H1 (cell line): ENCODE data around the gene CHMP4B. TPM values are rescaled to one million over a fixed set of nuclear protein-coding genes. Genes with fewer than 3 reads are reported as not detected.

Experiments
- CTCF ChIA-PET: fragments of 300-600 bp; sonication (Branson Sonifier 250); formaldehyde crosslinking; loops from one replicate; lab custom pipeline; 2021; ENCODE audit not compliant: partially characterized antibody; lab: Charles Lee
- POLR2A ChIA-PET: fragments of 300-600 bp; sonication (Branson Sonifier 250); formaldehyde crosslinking; loops from one replicate; lab custom pipeline; 2021; ENCODE audit warnings: inconsistent platforms; ENCODE audit not compliant: partially characterized antibody; lab: Charles Lee
- DNase-seq, 2 experiments: peaks; one replicate each; pipeline versions ENCODE4 v3.0.0 to v3.0.0-alpha.2; 2010 to 2022; ENCODE audit warnings: low spot score in 2 of 2, low read depth in 1 of 2, mixed read lengths in 1 of 2
- FAIRE-seq: peaks from 2 replicates; lab custom pipeline; 2011; peaks lifted over from hg19 to GRCh38; lab: Jason Lieb, UNC
- H2AFZ ChIP-seq: 2 replicates; pipeline ENCODE4 v1.8.1; 2012; ENCODE audit warnings: low read length, inconsistent platforms
- H2AK5ac ChIP-seq: 2 replicates; pipeline ENCODE4 v1.6.1; 2013; ENCODE audit warnings: low read depth, low read length
- H2BK120ac ChIP-seq: replicated peaks from 2 replicates; pipeline ENCODE3; 2013; ENCODE audit warnings: low read depth, low read length, inconsistent platforms
- H2BK12ac ChIP-seq: 2 replicates; pipeline ENCODE4 v1.6.1; 2013; ENCODE audit warnings: low read depth, low read length
- H2BK15ac ChIP-seq: 2 replicates; pipeline ENCODE4 v1.6.1; 2013; ENCODE audit warnings: low read length
- H2BK20ac ChIP-seq: 2 replicates; pipeline ENCODE4 v1.6.1; 2013; ENCODE audit warnings: low read length
- H2BK5ac ChIP-seq: 2 replicates; pipeline ENCODE4 v1.6.1; 2013; ENCODE audit warnings: low read depth, low read length
- H3K14ac ChIP-seq: 2 replicates; pipeline ENCODE4 v1.6.1; 2013; ENCODE audit warnings: inconsistent platforms; ENCODE audit not compliant: insufficient read length
- H3K18ac ChIP-seq: 2 replicates; pipeline ENCODE4 v1.6.1; 2013; ENCODE audit warnings: low read length; ENCODE audit errors: extremely low read depth
- H3K23ac ChIP-seq: 2 replicates; pipeline ENCODE4 v1.6.1; 2013; ENCODE audit warnings: inconsistent platforms; ENCODE audit not compliant: insufficient read length
- H3K23me2 ChIP-seq: 2 replicates; pipeline ENCODE4 v1.6.1; 2013; ENCODE audit warnings: low read depth, low read length
- H3K27ac ChIP-seq: 2 replicates; pipeline ENCODE4 v1.6.1; 2011; ENCODE audit warnings: low read depth, low read length, inconsistent platforms
- H3K27me3 ChIP-seq, 4 experiments: replicated peaks in 1 of 4; 1 replicate in 1 of 4; 2 replicates in 3 of 4; pipeline versions ENCODE4 v1.6.1 to v1.8.1; 2011 to 2013; ENCODE audit warnings: low read length in 3 of 4, mild to moderate bottlenecking in 3 of 4, inconsistent platforms in 2 of 4, mixed read lengths in 2 of 4, moderate library complexity in 1 of 4; ENCODE audit not compliant: control insufficient read depth in 3 of 4, insufficient read depth in 3 of 4; ENCODE audit errors: extremely low read depth in 1 of 4
- H3K36me3 ChIP-seq, 4 experiments: 2 replicates each; pipeline versions ENCODE4 v1.6.1 to v1.8.1; 2011 to 2013; ENCODE audit warnings: mild to moderate bottlenecking in 4 of 4, low read length in 3 of 4, moderate library complexity in 2 of 4, control low read depth in 1 of 4, inconsistent platforms in 1 of 4; ENCODE audit not compliant: insufficient read depth in 4 of 4, control insufficient read depth in 2 of 4
- H3K4ac ChIP-seq: replicated peaks from 2 replicates; pipeline ENCODE3; 2013; ENCODE audit warnings: low read length, low read depth, mixed read lengths, inconsistent platforms; ENCODE audit not compliant: insufficient read length
- H3K4me1 ChIP-seq, 4 experiments: replicated peaks in 1 of 4; 1 replicate in 1 of 4; 2 replicates in 3 of 4; pipeline versions ENCODE4 v1.6.1 to v1.8.1; 2011 to 2013; ENCODE audit warnings: low read length in 3 of 4, inconsistent platforms in 2 of 4, mixed read lengths in 1 of 4; ENCODE audit not compliant: insufficient read depth in 4 of 4, control insufficient read depth in 3 of 4
- H3K4me2 ChIP-seq, 2 experiments: 2 replicates each; pipeline versions ENCODE4 v1.6.1 to v1.8.1; 2011 to 2013; ENCODE audit warnings: low read depth in 2 of 2, low read length in 2 of 2, control low read depth in 1 of 2, inconsistent platforms in 1 of 2, mild to moderate bottlenecking in 1 of 2; ENCODE audit not compliant: insufficient read depth in 1 of 2
- H3K4me3 ChIP-seq, 4 experiments: fragments of 200-600, 300-600 bp in 1 of 4; sonication (generic), shearing (Covaris generic), sonication (Bioruptor Twin) in 1 of 4; 2 replicates each; pipeline versions ENCODE4 v1.5.1 to v1.8.1; 2011 to 2016; ENCODE audit warnings: low read length in 4 of 4, low read depth in 3 of 4, control low read depth in 2 of 4, inconsistent platforms in 2 of 4, mild to moderate bottlenecking in 2 of 4, mixed read lengths in 1 of 4, moderate library complexity in 1 of 4; ENCODE audit not compliant: insufficient read depth in 2 of 4; ENCODE audit errors: extremely low read depth in 1 of 4
- H3K56ac ChIP-seq: replicated peaks from 2 replicates; pipeline ENCODE3; 2013; ENCODE audit warnings: low read depth, mild to moderate bottlenecking, mixed read lengths, low read length, inconsistent platforms; ENCODE audit not compliant: insufficient read length
- H3K79me1 ChIP-seq: 2 replicates; pipeline ENCODE4 v1.6.1; 2013; ENCODE audit warnings: low read depth, low read length, control low read depth
- H3K79me2 ChIP-seq, 2 experiments: 2 replicates each; pipeline versions ENCODE4 v1.6.1 to v1.8.1; 2012 to 2013; ENCODE audit warnings: low read length in 2 of 2, mild to moderate bottlenecking in 2 of 2, inconsistent platforms in 1 of 2; ENCODE audit not compliant: insufficient read depth in 2 of 2, control insufficient read depth in 1 of 2
- H3K9ac ChIP-seq, 4 experiments: replicated peaks in 1 of 4; 1 replicate in 1 of 4; 2 replicates in 3 of 4; pipeline versions ENCODE4 v1.6.1 to v1.8.1; 2011 to 2013; ENCODE audit warnings: low read depth in 3 of 4, low read length in 3 of 4, control low read depth in 2 of 4, mild to moderate bottlenecking in 2 of 4, moderate library complexity in 2 of 4, inconsistent platforms in 1 of 4; ENCODE audit errors: extremely low read depth in 1 of 4
- H3K9me3 ChIP-seq, 2 experiments: 2 replicates each; pipeline versions ENCODE4 v1.6.1 to v1.8.1; 2012 to 2013; ENCODE audit warnings: mild to moderate bottlenecking in 2 of 2, moderate library complexity in 2 of 2, control low read depth in 1 of 2, inconsistent platforms in 1 of 2, low read depth in 1 of 2, low read length in 1 of 2, mixed read lengths in 1 of 2; ENCODE audit not compliant: insufficient read depth in 2 of 2
- H4K20me1 ChIP-seq, 2 experiments: replicated peaks in 1 of 2; 2 replicates each; pipeline versions ENCODE3 to v1.8.1; 2011 to 2013; ENCODE audit warnings: inconsistent platforms in 2 of 2, low read length in 2 of 2, mild to moderate bottlenecking in 1 of 2; ENCODE audit not compliant: insufficient read depth in 2 of 2, control insufficient read depth in 1 of 2
- H4K5ac ChIP-seq: 2 replicates; pipeline ENCODE4 v1.6.1; 2013; ENCODE audit warnings: low read length, low read depth, mixed read lengths, inconsistent platforms; ENCODE audit not compliant: insufficient read length
- H4K8ac ChIP-seq: 2 replicates; pipeline ENCODE4 v1.8.0; 2013; ENCODE audit warnings: mild to moderate bottlenecking, moderate library complexity, low read length, inconsistent platforms; ENCODE audit not compliant: insufficient read depth; ENCODE audit errors: extremely low read depth
- H4K91ac ChIP-seq: replicated peaks from 2 replicates; pipeline ENCODE3; 2013; ENCODE audit warnings: low read length, mixed read lengths, inconsistent platforms; ENCODE audit not compliant: insufficient read length
- BACH1 ChIP-seq: IDR thresholded peaks from 2 replicates; pipeline ENCODE4 v1.6.1; 2012; ENCODE audit warnings: low read length, improper control_type of control experiment
- CREB1 ChIP-seq: IDR thresholded peaks from 2 replicates; pipeline ENCODE4 v1.6.1; 2012; ENCODE audit warnings: inconsistent platforms
- CTBP2 ChIP-seq: IDR thresholded peaks from 2 replicates; pipeline ENCODE4 v1.7.0; 2011; ENCODE audit warnings: borderline replicate concordance, mild to moderate bottlenecking, moderate library complexity, mixed read lengths, low read length; ENCODE audit not compliant: insufficient read depth, insufficient read length
- POLR2AphosphoS5 ChIP-seq: IDR thresholded peaks from 2 replicates; pipeline ENCODE4 v1.6.1; 2011; ENCODE audit warnings: low read depth, low read length
- POU5F1 ChIP-seq: IDR thresholded peaks from 2 replicates; pipeline ENCODE4 v1.6.1; 2011; ENCODE audit warnings: low read depth, mild to moderate bottlenecking, low read length, moderate library complexity
- RXRA ChIP-seq: IDR thresholded peaks from 2 replicates; pipeline ENCODE4 v1.6.1; 2011; ENCODE audit warnings: low read depth, mild to moderate bottlenecking, low read length, moderate library complexity; ENCODE audit not compliant: insufficient read depth
- SP1 ChIP-seq: IDR thresholded peaks from 2 replicates; pipeline ENCODE4 v1.6.1; 2011; ENCODE audit warnings: low read depth, low read length
- TBP ChIP-seq: IDR thresholded peaks from 2 replicates; pipeline ENCODE4 v1.6.1; 2011; ENCODE audit warnings: low read depth, low read length, improper control_type of control experiment
- YY1 ChIP-seq: IDR thresholded peaks from 2 replicates; pipeline ENCODE4 v1.6.1; 2011; ENCODE audit warnings: low read depth, mild to moderate bottlenecking, low read length
- WGBS, 2 experiments: shearing (Covaris generic) in 1 of 2; methylation state at CpG; one replicate each; pipeline versions ENCODE4 v1.1.6 to v1.1.7; 2013 to 2015; ENCODE audit warnings: low lambda C conversion rate in 2 of 2, mixed read lengths in 2 of 2, inconsistent platforms in 1 of 2, low coverage in 1 of 2, missing lambda C conversion rate in 1 of 2; ENCODE audit not compliant: insufficient replicate concordance in 2 of 2, insufficient coverage in 1 of 2, insufficient read length in 1 of 2; ENCODE audit errors: extremely low coverage in 1 of 2, missing lambda C conversion rate in 1 of 2; 5-methylcytosine and 5-hydroxymethylcytosine counted together
- polyA plus RNA-seq, 7 experiments: library from polyadenylated mRNA; depleted of rRNA in 3 of 7; stranded (reverse) in 5 of 7; unstranded in 2 of 7; fragments of >200 nt in 5 of 7; fragments of 200-250 nt in 2 of 7; gene quantifications; 1 replicate in 5 of 7; 2 replicates in 1 of 7; 4 replicates in 1 of 7; pipeline versions ENCODE4 v1.2.1 to v1.2.3, GENCODE V29; 2011 to 2013; ENCODE audit warnings: missing spikeins in 2 of 7, mixed read lengths in 2 of 7
- total RNA-seq: library from RNA; stranded (reverse); fragmentation: NEBNext Ultra II Directional; extraction: Animal tissue kit (Norgen Biotek cat#: 25700); gene quantifications from 2 replicates; pipeline ENCODE4 v1.2.1, GENCODE V29; 2021
- TF ChIP-seq, protein P1 (sequence below): IDR thresholded peaks from 2 replicates; pipeline ENCODE4 v1.6.1; 2012; ENCODE audit warnings: inconsistent platforms
- TF ChIP-seq, protein P2 (sequence below): IDR thresholded peaks from 2 replicates; pipeline ENCODE4 v1.6.1; 2012; ENCODE audit warnings: low read length, inconsistent platforms

CHMP4B gene
- total and polyA plus RNA-seq, 2 of the 8 experiments (the other 6 are each of a cell fraction or from before 2014, with no cell fraction given), result 38.6 to 66.3 TPM

DNA sequence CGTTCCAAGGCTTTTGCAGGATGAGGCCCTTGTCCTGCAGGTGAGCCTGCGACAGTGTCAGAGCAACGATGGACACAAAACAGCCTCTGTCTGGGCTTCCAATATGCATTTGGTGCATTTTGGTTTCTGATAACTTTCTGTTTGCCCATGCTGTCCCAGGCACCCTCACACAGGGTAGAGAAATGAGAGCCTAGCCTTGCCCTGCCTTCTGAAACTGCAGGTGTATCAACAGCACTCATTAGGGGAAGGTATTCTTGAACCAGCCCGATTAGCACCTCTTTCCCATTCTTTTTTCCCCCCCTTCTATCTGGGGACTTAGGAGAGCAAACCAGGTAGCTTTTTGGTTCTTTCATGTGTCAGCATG is 30.3 kb downstream of the CHMP4B start:
- 91% methylated on average over 4 of the region's 4 CpGs; no CpG with 5 or more reads in 1 of the 2 experiments for WGBS, 2 experiments
- FAIRE-seq, result no peak
- CTCF ChIA-PET, result interaction anchor here (1.0 to 2.0 kb wide), 3 partner anchors 16 to 73 kb away, joined by 3 to 7 read pairs (median 3); no protein-coding TSS in a partner anchor

More for the DNA sequence above, 30.3 kb downstream of the CHMP4B start:
- no peak overlapping the region for H3K4me2 ChIP-seq
- H2BK5ac ChIP-seq, result no peak overlapping the region
- no peak overlapping the region for H2BK120ac ChIP-seq
- no peak overlapping the region for H2BK12ac ChIP-seq
- POLR2A ChIA-PET, result interaction anchor here (1.0 kb wide), 1 partner anchor 8 kb away, joined by 3 read pairs; no protein-coding TSS in a partner anchor
- H3K9me3 ChIP-seq, result no peaks in the 10 kb centered on the region
- H3K4me3 ChIP-seq, result no peak overlapping the region
- H4K20me1 ChIP-seq, result peaks cover 7 to 18% of the 10 kb centered on the region in 2 experiments
- no peak overlapping the region for H2BK15ac ChIP-seq
- no peaks in the 10 kb centered on the region for H3K36me3 ChIP-seq
- no peak overlapping the region for H3K4ac ChIP-seq
- H2AK5ac ChIP-seq, result no peak overlapping the region
- H4K5ac ChIP-seq, result no peak overlapping the region
- H2BK20ac ChIP-seq, result no peak overlapping the region
- no peak overlapping the region for H3K18ac ChIP-seq
- peaks cover 0 to 77% of the 10 kb centered on the region in 2 experiments; a peak in 3 of 4 replicates for H3K79me2 ChIP-seq
- H3K23me2 ChIP-seq, result no peaks in the 10 kb centered on the region
- H3K27ac ChIP-seq, result no peak overlapping the region
- H3K27me3 ChIP-seq, result no peaks in the 10 kb centered on the region
- H4K91ac ChIP-seq, result no peak overlapping the region
- no peak overlapping the region for H3K14ac ChIP-seq
- H3K4me1 ChIP-seq, result peaks cover 5 to 23% (median 14%) of the 10 kb centered on the region in 4 experiments
- no peak overlapping the region for H3K56ac ChIP-seq
- no peak overlapping the region for H4K8ac ChIP-seq
- no peak overlapping the region for H3K23ac ChIP-seq
- DNase-seq, result no peak
- peaks cover 20% of the 10 kb centered on the region for H3K79me1 ChIP-seq
- no peak overlapping the region for H2AFZ ChIP-seq
- TF ChIP-seq BACH1 (no peak), CREB1 (no peak), CTBP2 (no peak), TBP (no peak), POU5F1 (no peak), SP1 (no peak), YY1 (no peak), RXRA (no peak), POLR2AphosphoS5 (no peak)
- TF ChIP-seq, protein P1, sequence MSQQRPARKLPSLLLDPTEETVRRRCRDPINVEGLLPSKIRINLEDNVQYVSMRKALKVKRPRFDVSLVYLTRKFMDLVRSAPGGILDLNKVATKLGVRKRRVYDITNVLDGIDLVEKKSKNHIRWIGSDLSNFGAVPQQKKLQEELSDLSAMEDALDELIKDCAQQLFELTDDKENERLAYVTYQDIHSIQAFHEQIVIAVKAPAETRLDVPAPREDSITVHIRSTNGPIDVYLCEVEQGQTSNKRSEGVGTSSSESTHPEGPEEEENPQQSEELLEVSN, result no peak
- TF ChIP-seq, protein P2, sequence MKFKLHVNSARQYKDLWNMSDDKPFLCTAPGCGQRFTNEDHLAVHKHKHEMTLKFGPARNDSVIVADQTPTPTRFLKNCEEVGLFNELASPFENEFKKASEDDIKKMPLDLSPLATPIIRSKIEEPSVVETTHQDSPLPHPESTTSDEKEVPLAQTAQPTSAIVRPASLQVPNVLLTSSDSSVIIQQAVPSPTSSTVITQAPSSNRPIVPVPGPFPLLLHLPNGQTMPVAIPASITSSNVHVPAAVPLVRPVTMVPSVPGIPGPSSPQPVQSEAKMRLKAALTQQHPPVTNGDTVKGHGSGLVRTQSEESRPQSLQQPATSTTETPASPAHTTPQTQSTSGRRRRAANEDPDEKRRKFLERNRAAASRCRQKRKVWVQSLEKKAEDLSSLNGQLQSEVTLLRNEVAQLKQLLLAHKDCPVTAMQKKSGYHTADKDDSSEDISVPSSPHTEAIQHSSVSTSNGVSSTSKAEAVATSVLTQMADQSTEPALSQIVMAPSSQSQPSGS, result no peak
- no peak overlapping the region for H3K9ac ChIP-seq
